Thoracic aorta (tissue), 2 donors: Measurements from ENCODE around the gene BTRC. TPM values are rescaled to one million over a fixed set of nuclear protein-coding genes. Genes with fewer than 3 reads are reported as not detected.
"Not testable (repeated sequence)": the region's sequence is repeated elsewhere in the genome, so short reads cannot be mapped to it uniquely, and the experiment has no call there.

Experiments used
- ATAC-seq: fragments of 150-250 bp; one replicate; pipeline ENCODE4 v1.8.0; 2017; ENCODE audit warnings: low read depth; ENCODE audit not compliant: insufficient number of reproducible peaks, low FRiP score
- DNase-seq: peaks from one replicate; pipeline ENCODE4 v3.0.0-alpha.2; 2020; ENCODE audit warnings: low spot score
- H3K27ac ChIP-seq, 2 donors: fragments of 200-600 bp; sonication (generic); 1 replicate in 1 of 2; 2 replicates in 1 of 2; pipeline ENCODE4 v1.5.1; 2016; ENCODE audit warnings: mild to moderate bottlenecking in 2 of 2, moderate library complexity in 2 of 2
- H3K27me3 ChIP-seq: fragments of 200-600 bp; sonication (generic); replicated peaks from 2 replicates; pipeline ENCODE4 v1.6.0; 2016; ENCODE audit warnings: mild to moderate bottlenecking; ENCODE audit not compliant: insufficient read depth
- H3K36me3 ChIP-seq: fragments of 200-600 bp; sonication (generic); one replicate; pipeline ENCODE4 v1.5.1; 2016
- H3K4me1 ChIP-seq, 2 donors: fragments of 200-600 bp; sonication (generic); 1 replicate in 1 of 2; 2 replicates in 1 of 2; pipeline versions ENCODE4 v1.5.1 to v1.6.0; 2016; ENCODE audit warnings: low read depth in 2 of 2, mild to moderate bottlenecking in 1 of 2; ENCODE audit not compliant: control insufficient read depth in 1 of 2
- H3K4me3 ChIP-seq: fragments of 200-600 bp; sonication (generic); 2 replicates; pipeline ENCODE4 v1.5.1; 2016; ENCODE audit warnings: mild to moderate bottlenecking
- H3K9me3 ChIP-seq: fragments of 200-600 bp; sonication (generic); 2 replicates; pipeline ENCODE4 v1.5.1; 2016
- total RNA-seq, 2 donors: library from RNA; depleted of rRNA; stranded (reverse); fragments of >200 nt; gene quantifications; one replicate each; pipeline versions ENCODE4 v1.1.0 to v1.2.3, GENCODE V29; 2016
- TF ChIP-seq, protein P1 (sequence below): fragments of 200-600 bp; sonication (generic); IDR thresholded peaks from one replicate; pipeline ENCODE4 v1.5.1; 2019; ENCODE audit warnings: antibody characterized with exemption

BTRC gene
- total RNA-seq, 2 donors from 2014 or later: 8.4 to 12.9 TPM

DNA sequence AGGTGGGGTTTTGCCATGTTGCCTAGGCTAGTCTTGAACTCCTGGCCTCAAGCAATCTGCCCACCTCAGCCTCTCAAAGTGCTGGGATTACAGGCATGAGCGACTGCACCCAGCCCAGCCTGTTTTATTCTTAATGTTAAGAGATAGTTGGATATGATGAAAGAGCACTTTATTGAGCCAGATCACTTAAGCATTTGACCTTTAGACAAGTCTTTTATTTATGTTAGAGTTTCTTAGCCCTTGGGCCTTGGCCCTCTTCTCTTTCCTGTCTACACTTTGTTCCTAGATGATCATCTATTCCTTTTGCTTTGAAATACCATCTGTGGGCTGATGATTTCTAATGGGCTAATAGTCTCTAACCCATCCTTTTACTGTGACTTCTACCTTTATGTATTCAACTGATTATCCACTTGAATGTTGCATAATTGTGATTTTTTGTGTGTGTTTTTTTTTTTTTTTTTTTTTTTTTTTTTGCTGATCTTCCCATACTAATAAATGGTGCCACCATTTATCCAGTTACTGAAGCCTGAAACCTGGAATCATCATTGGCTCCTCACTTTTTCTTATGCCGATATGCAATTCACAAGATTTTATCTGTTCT, 34.8 kb downstream of the BTRC start:
- Histone ChIP-seq H3K4me3 (no peak overlapping the region), H3K4me1 (peaks cover 0 to 15% of the 10 kb centered on the region in 2 donors), H3K27ac (no peak overlapping the region), H3K36me3 (no peaks in the 10 kb centered on the region), H3K27me3 (no peaks in the 10 kb centered on the region), H3K9me3 (no peaks in the 10 kb centered on the region)
- TF ChIP-seq, protein P1, sequence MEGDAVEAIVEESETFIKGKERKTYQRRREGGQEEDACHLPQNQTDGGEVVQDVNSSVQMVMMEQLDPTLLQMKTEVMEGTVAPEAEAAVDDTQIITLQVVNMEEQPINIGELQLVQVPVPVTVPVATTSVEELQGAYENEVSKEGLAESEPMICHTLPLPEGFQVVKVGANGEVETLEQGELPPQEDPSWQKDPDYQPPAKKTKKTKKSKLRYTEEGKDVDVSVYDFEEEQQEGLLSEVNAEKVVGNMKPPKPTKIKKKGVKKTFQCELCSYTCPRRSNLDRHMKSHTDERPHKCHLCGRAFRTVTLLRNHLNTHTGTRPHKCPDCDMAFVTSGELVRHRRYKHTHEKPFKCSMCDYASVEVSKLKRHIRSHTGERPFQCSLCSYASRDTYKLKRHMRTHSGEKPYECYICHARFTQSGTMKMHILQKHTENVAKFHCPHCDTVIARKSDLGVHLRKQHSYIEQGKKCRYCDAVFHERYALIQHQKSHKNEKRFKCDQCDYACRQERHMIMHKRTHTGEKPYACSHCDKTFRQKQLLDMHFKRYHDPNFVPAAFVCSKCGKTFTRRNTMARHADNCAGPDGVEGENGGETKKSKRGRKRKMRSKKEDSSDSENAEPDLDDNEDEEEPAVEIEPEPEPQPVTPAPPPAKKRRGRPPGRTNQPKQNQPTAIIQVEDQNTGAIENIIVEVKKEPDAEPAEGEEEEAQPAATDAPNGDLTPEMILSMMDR: no peak
- ATAC-seq (no peak), DNase-seq (no peak)

DNA sequence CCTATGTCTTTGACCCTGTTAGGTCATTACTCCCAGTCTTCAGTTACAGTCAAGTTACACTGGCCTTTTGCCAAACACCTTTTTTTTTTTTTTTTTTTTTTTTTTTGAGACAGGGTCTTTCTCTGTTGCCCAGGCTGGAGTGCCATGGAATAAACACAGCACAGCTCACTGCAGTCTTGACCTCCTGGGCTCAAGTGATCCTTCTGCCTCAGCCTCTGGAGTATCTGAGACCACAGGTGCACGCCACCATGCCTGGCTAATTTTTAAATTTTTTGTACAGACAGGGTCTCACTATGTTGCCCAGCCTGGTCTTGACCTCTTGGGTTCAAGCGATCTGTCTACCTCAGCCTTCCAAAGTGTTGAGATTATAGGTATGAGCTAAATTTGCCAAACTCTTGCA, 35.6 kb downstream of the BTRC start:
- H3K27ac ChIP-seq, H3K9me3 ChIP-seq, H3K27me3 ChIP-seq, H3K4me3 ChIP-seq, H3K36me3 ChIP-seq, DNase-seq, ATAC-seq: not testable (repeated sequence)
- peaks cover 0 to 15% of the 10 kb centered on the region in 2 donors for H3K4me1 ChIP-seq

DNA sequence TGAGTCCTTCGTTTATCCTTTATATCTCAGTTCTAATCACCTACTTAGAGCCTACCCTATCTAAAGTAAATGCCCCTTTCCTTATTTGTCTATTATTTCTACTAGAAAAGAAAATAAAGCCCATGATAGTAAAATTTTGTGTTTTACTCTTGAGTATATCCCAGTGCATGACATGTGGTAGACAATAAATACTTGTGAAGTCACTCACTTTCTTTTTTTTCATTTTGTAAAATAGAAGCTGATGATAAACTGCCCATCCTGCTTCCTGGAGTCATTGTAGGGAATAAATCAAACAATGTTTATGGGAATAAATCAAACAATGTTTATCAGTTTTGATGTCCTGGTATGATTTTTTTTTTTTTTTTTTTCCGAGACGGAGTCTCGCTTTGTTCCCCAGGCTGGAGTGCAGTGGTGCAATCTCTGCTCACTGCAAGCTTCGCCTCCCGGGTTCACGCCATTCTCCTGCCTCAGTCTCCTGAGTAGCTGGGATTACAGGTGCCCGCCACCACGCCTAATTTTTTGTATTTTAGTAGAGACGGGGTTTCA, 36.1 kb downstream of the BTRC start:
- no peak for DNase-seq
- TF ChIP-seq, protein P1: no peak
- Histone ChIP-seq H3K27me3 (no peaks in the 10 kb centered on the region), H3K36me3 (no peaks in the 10 kb centered on the region), H3K27ac (no peak overlapping the region), H3K4me3 (no peak overlapping the region), H3K9me3 (no peaks in the 10 kb centered on the region), H3K4me1 (peaks cover 0 to 15% of the 10 kb centered on the region in 2 donors)
- no peak for ATAC-seq

DNA sequence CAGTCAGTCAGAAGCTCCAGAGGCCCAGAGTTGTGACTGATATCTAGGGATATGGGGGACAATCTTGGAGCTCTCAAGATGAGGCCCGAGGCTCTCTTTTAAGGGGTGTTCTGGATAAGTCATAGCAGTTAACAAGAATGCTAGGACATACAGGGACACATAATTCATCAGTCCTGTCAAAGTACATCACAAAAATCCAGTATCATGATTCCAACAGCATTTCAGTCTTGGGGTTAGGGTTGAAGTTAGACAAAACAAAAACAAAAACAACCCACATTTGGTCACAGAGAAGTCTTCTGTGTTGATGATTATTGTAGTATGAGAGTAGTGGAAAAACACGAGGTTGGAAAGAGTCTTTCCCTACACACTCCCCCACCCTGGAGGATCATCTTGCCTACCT, 39.4 kb downstream of the BTRC start:
- ATAC-seq (no peak), DNase-seq (no peak)
- no peaks in the 10 kb centered on the region for H3K9me3 ChIP-seq
- H3K27me3 ChIP-seq: no peaks in the 10 kb centered on the region
- H3K36me3 ChIP-seq: no peaks in the 10 kb centered on the region
- no peak overlapping the region for H3K27ac ChIP-seq
- H3K4me3 ChIP-seq: no peak overlapping the region
- TF ChIP-seq, protein P1: no peak
- H3K4me1 ChIP-seq: peaks cover 2 to 8% of the 10 kb centered on the region in 2 donors

DNA sequence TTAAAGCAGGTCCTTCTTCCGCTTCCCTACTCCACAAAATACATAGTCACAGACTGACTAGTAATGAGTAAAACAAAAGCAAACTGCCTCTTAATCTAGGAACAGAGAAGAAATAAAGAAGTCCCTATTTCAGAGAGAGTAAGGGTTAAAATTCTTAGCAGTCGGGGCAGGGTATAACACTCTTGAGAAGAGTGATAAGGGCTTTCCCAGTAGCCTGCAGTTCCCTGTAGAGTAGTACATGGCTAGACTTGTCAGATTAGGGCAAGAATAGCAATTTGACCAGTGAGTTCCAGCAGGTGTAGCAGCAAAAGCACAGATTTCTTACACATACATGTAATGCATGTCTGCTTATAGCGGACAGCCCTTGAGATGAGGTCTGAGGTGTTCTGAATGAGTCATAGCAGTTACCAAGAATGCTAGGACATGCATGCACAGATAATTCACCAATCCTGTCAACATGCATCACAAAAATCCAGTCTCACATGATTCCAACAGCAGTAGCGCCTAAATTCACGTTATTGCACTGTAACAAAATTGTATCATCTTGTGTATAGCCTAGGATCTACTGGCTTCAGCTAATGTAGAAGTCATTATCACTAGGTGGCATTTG, 40.7 kb downstream of the BTRC start:
- H3K4me1 ChIP-seq: peaks cover 2 to 8% of the 10 kb centered on the region in 2 donors
- no peak for DNase-seq
- no peak for ATAC-seq
- TF ChIP-seq, protein P1: no peak
- no peak overlapping the region for H3K27ac ChIP-seq
- no peaks in the 10 kb centered on the region for H3K27me3 ChIP-seq
- no peak overlapping the region for H3K4me3 ChIP-seq
- H3K9me3 ChIP-seq: no peaks in the 10 kb centered on the region
- no peaks in the 10 kb centered on the region for H3K36me3 ChIP-seq
